ENCODE measurements around the gene GNA15. TPM values are rescaled to one million over a fixed set of nuclear protein-coding genes. Genes with fewer than 3 reads are reported as not detected.

GNA15 gene
- total RNA-seq, 2 donors from 2014 or later = 7.0 to 9.9 TPM

GRCh38 chr19:3119071-3119595 lies 16.7 kb upstream of the GNA15 start:
- DNase-seq (ENCODE audit: low spot score) = no peak
- intact Hi-C loops (cut with DNase I) = no loop called here

- intact Hi-C loops (cut with DNase I) = no loop called here
- no peak for DNase-seq (ENCODE audit: low spot score)
Measured at GRCh38 chr19:3119693-3120380, 16.0 kb upstream of the GNA15 start.

DNA sequence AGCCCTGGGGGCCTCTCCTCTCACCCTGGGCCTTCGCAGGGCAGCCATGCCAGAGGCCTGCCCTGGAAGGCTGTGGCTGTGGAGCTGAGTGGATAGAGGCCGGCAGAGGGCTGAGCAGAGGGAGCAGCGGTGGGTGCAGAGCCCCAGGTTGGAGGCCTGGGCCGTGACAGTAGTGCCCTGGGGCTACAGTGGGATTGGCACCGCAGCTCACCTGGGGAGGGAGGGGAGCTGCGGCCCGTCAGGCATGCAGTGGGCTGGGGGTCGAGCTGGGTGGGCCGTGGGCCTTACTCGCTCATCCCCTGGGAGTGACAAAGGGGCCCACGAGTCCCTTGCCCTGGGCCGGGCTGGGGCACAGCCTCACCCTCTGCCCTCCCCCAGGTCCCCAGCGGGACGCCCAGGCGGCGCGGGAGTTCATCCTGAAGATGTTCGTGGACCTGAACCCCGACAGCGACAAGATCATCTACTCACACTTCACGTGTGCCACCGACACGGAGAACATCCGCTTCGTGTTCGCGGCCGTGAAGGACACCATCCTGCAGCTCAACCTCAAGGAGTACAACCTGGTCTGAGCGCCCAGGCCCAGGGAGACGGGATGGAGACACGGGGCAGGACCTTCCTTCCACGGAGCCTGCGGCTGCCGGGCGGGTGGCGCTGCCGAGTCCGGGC lies 15.1 kb upstream of the GNA15 start:
- no peak for DNase-seq (ENCODE audit: low spot score)
- intact Hi-C loops (cut with DNase I) = no loop called here

GRCh38 chr19:3121396-3121795 lies 14.4 kb upstream of the GNA15 start:
- intact Hi-C loops (cut with DNase I) = no loop called here
- no peak for DNase-seq (ENCODE audit: low spot score)

DNA sequence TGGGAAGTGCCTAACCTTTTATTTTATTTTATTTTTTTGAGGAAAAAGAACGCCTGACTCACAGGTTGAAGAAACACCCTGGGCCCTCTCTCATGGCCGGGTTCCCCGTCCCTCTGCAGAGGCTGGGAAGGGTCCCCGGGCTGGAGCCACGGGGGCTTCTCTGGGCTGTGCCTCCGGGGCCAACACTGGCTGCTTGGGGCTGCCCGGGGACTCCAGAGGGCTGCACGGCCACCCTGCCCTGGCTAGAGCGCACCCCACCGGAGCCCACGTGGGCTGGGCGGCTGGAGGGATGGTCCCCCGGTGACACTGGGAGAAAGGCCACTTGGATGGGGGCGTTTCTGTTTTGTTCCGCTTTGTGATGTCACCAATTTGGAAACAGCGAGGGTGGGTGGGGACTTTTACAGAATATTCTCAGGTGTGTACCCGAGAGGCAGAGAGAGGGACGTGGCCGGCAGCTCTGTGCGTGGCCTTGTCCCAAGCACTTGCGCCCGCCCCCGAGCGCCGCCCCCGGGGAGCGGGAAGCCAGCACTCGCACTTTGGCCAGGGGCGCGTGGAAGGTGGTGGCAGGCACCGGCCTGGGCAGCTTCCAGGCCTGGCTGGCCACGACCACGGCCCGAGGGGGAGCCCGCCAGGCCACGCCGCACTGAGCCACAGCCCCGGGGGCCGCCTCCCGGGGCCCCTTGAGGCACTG lies 13.9 kb upstream of the GNA15 start:
- intact Hi-C loops (cut with DNase I) = no loop called here
- DNase-seq (ENCODE audit: low spot score) = no peak

DNA sequence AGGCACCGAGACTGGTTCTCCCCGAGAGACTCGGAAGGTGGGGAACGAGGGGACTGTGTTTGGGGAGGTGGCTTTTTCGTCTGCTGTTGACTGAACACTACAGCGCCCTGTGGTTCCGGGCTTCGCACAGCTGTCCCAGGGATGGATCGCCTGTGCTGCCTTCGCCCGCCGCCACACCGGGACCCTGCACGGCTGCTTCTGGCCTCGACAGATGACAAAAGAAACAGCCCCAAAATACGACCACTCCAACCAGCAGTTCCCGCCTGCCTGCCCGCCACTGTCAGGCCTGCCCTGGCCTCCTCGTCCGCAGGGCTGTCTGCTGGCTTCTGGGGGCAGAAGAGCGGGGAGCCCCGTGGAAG lies 13.3 kb upstream of the GNA15 start:
- peak; percentile 74 for DNase-seq (ENCODE audit: low spot score)
- intact Hi-C loops (cut with DNase I) = no loop called here

GRCh38 chr19:3123088-3123721 lies 12.6 kb upstream of the GNA15 start:
- DNase-seq (ENCODE audit: low spot score) = peak; percentile 76
- intact Hi-C loops (cut with DNase I) = no loop called here

DNA sequence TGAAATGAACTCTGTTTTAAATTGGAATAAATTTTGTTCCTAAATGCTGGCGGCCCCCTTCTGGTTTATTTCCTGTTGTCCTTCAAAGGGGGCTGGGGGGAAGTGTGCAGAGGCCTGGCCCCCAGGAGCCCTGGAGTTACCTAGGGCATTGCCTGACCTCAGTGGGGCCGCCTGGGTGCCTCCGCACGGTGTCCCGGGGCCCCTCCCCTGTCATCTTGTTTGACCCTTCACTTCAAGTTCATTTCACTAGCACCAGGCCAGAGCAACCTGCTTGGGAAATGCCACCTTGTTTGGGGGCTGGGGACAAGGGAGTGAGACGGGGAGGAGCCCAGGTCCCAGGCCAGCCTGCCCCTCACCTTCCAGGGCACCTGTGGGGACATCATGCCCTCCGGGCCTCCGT lies 11.9 kb upstream of the GNA15 start:
- intact Hi-C loops (cut with DNase I) = no loop called here
- no peak for DNase-seq (ENCODE audit: low spot score)

DNA sequence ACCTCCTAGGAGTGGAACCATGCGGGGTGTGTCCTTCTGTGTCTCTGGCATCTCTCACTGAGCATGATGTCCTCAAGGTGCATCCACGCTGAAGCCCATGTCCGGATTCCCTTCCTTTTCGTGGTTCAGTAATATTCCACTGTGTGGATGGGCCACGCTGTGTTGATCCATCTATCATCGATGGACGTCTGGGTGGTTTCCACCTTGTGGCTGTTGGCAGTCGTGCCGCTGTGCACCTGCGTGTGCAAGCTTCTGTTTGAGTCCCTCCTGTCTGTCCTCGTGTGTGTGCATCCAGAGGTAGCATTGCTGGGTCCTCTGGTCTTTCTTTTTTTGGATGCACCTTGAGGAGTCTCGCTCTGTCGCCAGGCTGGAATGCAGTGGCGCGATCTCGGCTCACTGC lies 11.2 kb upstream of the GNA15 start:
- no peak for DNase-seq (ENCODE audit: low spot score)
- intact Hi-C loops (cut with DNase I) = loop anchor here in 1 of 2 donors (5.0 kb wide), 1 partner anchor 172 kb away; no protein-coding TSS in a partner anchor

DNA sequence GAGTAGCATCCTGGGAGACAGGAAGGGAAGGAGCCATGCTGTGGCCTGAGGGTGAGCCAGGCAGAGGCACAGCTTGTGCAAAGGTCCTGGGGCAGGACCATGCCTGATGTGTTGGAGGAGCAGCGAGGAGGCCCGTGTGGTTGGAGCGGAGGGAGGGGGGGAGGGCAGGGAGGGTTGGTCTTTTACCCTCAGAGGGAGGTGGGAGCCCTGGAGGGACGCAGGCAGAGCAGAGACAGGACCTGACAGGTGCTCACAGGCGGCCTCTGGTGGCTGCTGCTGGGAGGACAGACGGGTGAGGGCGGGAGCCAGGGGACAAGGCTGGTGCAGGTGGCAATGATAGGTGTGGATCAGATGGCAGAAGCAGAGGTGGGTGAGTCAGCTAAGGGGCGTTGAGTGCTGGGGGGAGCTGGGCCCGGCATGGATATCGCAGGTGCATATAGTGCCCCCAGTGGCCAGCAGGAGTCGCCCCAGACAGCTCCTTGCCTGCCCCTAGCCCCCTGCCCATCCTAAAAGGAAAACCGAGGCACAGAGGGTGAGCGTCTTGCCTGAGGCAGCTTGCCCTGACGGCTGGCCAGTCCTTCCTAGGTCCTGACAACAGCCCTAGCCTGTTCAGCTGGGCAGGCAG lies 9.8 kb upstream of the GNA15 start:
- intact Hi-C loops (cut with DNase I) = loop anchor here in 1 of 2 donors (5.0 kb wide), 1 partner anchor 174 kb away; no protein-coding TSS in a partner anchor
- no peak for DNase-seq (ENCODE audit: low spot score)

GRCh38 chr19:3129112-3129511 lies 6.7 kb upstream of the GNA15 start:
- intact Hi-C loops (cut with DNase I) = loop anchor here (2.0 to 5.0 kb wide), 2 partner anchors 26 to 177 kb away; no protein-coding TSS in a partner anchor
- DNase-seq (ENCODE audit: low spot score) = no peak

- intact Hi-C loops (cut with DNase I) = no loop called here
- no peak for DNase-seq (ENCODE audit: low spot score)
Measured at GRCh38 chr19:3131168-3131567, 4.7 kb upstream of the GNA15 start.

DNA sequence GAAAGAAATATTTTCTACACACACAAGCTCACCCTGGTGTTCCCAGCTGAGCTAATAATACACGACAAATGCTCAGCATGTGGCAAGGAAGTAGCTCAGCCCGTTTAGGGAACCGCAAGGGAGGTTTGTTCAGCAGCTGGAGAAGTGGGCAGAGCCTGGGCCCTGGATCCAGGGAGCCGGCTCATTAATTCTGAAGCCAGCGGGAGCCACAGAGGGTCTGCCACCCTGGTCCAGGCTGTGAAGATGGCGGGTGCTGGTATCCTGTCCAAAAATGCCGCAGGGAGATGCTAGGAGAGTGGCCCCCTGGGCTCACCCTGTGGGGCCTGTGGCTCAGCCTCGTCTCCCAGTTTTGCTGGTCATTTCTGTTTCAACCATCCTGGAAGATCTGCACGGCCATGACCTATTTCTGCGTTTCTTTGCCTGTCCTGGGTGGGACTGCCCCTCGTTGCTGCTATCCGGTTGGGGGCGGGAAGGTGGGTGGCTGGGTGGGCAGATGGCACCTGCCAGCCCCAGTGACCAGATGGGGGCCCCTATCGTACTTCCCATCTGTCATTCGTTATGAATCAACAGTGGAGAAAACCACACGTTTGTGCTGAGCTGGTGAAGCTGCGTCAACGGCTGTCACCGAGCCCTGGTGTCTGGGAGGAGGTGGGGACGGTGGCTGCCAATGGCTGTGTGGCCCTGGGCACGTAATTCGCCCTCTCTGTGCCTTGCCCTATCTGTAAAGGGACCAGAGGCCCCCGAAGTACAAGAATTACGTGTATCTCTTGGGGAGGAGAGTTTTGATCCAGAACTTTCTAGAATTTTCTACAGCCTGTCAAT lies 2.7 kb upstream of the GNA15 start:
- intact Hi-C loops (cut with DNase I) = no loop called here
- DNase-seq (ENCODE audit: low spot score) = no peak

GRCh38 chr19:3133793-3134116 lies 2.1 kb upstream of the GNA15 start:
- intact Hi-C loops (cut with DNase I) = no loop called here
- DNase-seq (ENCODE audit: low spot score) = no peak

GRCh38 chr19:3136684-3137055 lies 837 bp downstream of the GNA15 start:
- no peak for DNase-seq (ENCODE audit: low spot score)
- intact Hi-C loops (cut with DNase I) = no loop called here

DNA sequence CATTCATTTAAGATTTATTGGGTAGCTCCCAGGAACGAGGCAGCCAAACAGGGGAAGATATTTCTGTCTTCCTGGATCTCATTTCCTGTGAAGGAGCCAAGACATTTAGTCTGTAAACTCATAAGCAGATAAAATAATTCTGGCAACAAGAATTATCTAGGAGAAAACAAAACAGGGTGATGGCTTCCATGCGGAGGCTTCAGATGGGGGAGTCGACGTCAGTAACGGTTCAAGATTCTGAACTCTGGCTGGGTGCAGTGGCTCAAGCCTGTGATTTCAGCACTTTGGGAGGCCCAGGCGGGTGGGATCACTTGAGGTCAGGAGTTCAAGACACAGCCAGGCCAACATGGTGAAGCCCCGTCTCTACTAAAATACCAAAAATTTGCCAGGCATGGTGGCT lies 1.3 kb downstream of the GNA15 start:
- DNase-seq (ENCODE audit: low spot score) = no peak
- intact Hi-C loops (cut with DNase I) = no loop called here

- intact Hi-C loops (cut with DNase I) = no loop called here
- DNase-seq (ENCODE audit: low spot score) = no peak
Measured at GRCh38 chr19:3138268-3138667, 2.4 kb downstream of the GNA15 start.

GRCh38 chr19:3140667-3141038 lies 4.8 kb downstream of the GNA15 start:
- no peak for DNase-seq (ENCODE audit: low spot score)
- intact Hi-C loops (cut with DNase I) = no loop called here

- no peak for DNase-seq (ENCODE audit: low spot score)
Measured at GRCh38 chr19:3142292-3142670, 6.4 kb downstream of the GNA15 start.

More at GRCh38 chr19:3142292-3142670, 6.4 kb downstream of the GNA15 start:
- intact Hi-C loops (cut with DNase I) = no loop called here

All from posterior vena cava (tissue), 2 donors.